HEK293 (cell line): Measurements from ENCODE around the gene TPRN.

ENCODE experiments used
- CTCF ChIA-PET: fragments of 350-600 bp; formaldehyde crosslinking; extraction: SDS; loops from one replicate; lab custom pipeline; 2021; ENCODE audit warnings: antibody characterized with exemption; lab: Yijun Ruan, JAX
- POLR2A ChIA-PET: fragments of 300-600 bp; formaldehyde crosslinking; extraction: SDS; loops from one replicate; lab custom pipeline; 2020; ENCODE audit warnings: antibody characterized with exemption, inconsistent platforms; lab: Yijun Ruan, JAX
- H3K27ac ChIP-seq: fragments of 200-500 bp; sonication (Bioruptor generic); 2 replicates; pipeline ENCODE4 v1.5.1; 2014; ENCODE audit warnings: low read depth, low read length, control low read depth, inconsistent platforms; ENCODE audit errors: extremely low read depth
- H3K36me3 ChIP-seq, 2 experiments: fragments of 200-500 bp in 1 of 2; sonication (Bioruptor generic) in 1 of 2; 1 replicate in 1 of 2; 2 replicates in 1 of 2; pipeline ENCODE4 v1.5.1; 2014 to 2017; ENCODE audit warnings: inconsistent platforms in 2 of 2, low read length in 2 of 2; ENCODE audit not compliant: control insufficient read depth in 2 of 2, insufficient read depth in 1 of 2
- H3K4me1 ChIP-seq: fragments of 200-500 bp; sonication (Bioruptor generic); 2 replicates; pipeline ENCODE4 v1.5.1; 2014; ENCODE audit warnings: mild to moderate bottlenecking, low read length, inconsistent platforms; ENCODE audit not compliant: control insufficient read depth, insufficient read depth
- H3K4me3 ChIP-seq: 2 replicates; pipeline ENCODE4 v1.5.1; 2011; ENCODE audit warnings: low read depth, mild to moderate bottlenecking, control low read depth, low read length, moderate library complexity
- H3K9me3 ChIP-seq: fragments of 200-500 bp; sonication (Bioruptor generic); 2 replicates; pipeline ENCODE4 v1.5.1; 2014; ENCODE audit warnings: low read depth, low read length, inconsistent platforms; ENCODE audit not compliant: control insufficient read depth, insufficient read depth
- BCL6B ChIP-seq: fragments of 450-650 bp; formaldehyde crosslinking; IDR thresholded peaks from 2 replicates; pipeline ENCODE4 v1.5.1; 2017; ENCODE audit warnings: missing biosample characterization, missing genetic modification characterization
- KLF8 ChIP-seq: fragments of 450-650 bp; formaldehyde crosslinking; IDR thresholded peaks from 2 replicates; pipeline ENCODE4 v1.5.1; 2016; ENCODE audit warnings: missing biosample characterization, missing genetic modification characterization
- KLF9 ChIP-seq: fragments of 450-650 bp; formaldehyde crosslinking; IDR thresholded peaks from 2 replicates; pipeline ENCODE4 v1.5.1; 2016; ENCODE audit warnings: missing biosample characterization, missing genetic modification characterization, low read depth
- MEIS1 ChIP-seq: sonication (generic); formaldehyde crosslinking; IDR thresholded peaks from 2 replicates; pipeline ENCODE4 v1.8.1; 2022; ENCODE audit warnings: missing genetic modification reagents, mild to moderate bottlenecking, borderline replicate concordance
- PRDM10 ChIP-seq: fragments of 450-650 bp; formaldehyde crosslinking; IDR thresholded peaks from 2 replicates; pipeline ENCODE4 v1.5.1; 2016; ENCODE audit warnings: missing biosample characterization, missing genetic modification characterization
- SP2 ChIP-seq: fragments of 450-650 bp; formaldehyde crosslinking; IDR thresholded peaks from 2 replicates; pipeline ENCODE4 v1.5.1; 2016; ENCODE audit warnings: missing biosample characterization, missing genetic modification characterization
- SP3 ChIP-seq: fragments of 450-650 bp; formaldehyde crosslinking; IDR thresholded peaks from 2 replicates; pipeline ENCODE4 v1.5.1; 2016; ENCODE audit warnings: missing biosample characterization, missing genetic modification characterization
- ZFHX2 ChIP-seq: fragments of 450-650 bp; formaldehyde crosslinking; conservative IDR thresholded peaks from 2 replicates; pipeline ENCODE4 v1.5.1; 2016; ENCODE audit warnings: missing biosample characterization, missing genetic modification characterization
- ZNF175 ChIP-seq: fragments of 450-650 bp; formaldehyde crosslinking; IDR thresholded peaks from 2 replicates; pipeline ENCODE4 v1.5.1; 2016; ENCODE audit warnings: missing biosample characterization, missing genetic modification characterization
- ZNF18 ChIP-seq: fragments of 450-650 bp; formaldehyde crosslinking; IDR thresholded peaks from 2 replicates; pipeline ENCODE4 v1.5.1; 2016; ENCODE audit warnings: missing biosample characterization, missing genetic modification characterization
- ZNF398 ChIP-seq: fragments of 450-650 bp; formaldehyde crosslinking; IDR thresholded peaks from 2 replicates; pipeline ENCODE4 v1.5.1; 2017; ENCODE audit warnings: missing biosample characterization, missing genetic modification characterization
- ZNF549 ChIP-seq: fragments of 450-650 bp; IDR thresholded peaks from 2 replicates; pipeline ENCODE4 v1.5.1; 2018; ENCODE audit warnings: missing biosample characterization, missing genetic modification characterization, mild to moderate bottlenecking, inconsistent platforms, moderate library complexity
- ZNF558 ChIP-seq: fragments of 450-650 bp; formaldehyde crosslinking; IDR thresholded peaks from 2 replicates; pipeline ENCODE4 v1.5.1; 2016; ENCODE audit warnings: missing biosample characterization, missing genetic modification characterization
- ZNF600 ChIP-seq: fragments of 450-650 bp; formaldehyde crosslinking; IDR thresholded peaks from 2 replicates; pipeline ENCODE4 v1.5.1; 2016; ENCODE audit warnings: missing biosample characterization, missing genetic modification characterization
- ZNF677 ChIP-seq: fragments of 450-650 bp; IDR thresholded peaks from 2 replicates; pipeline ENCODE4 v1.5.0; 2018; ENCODE audit warnings: missing biosample characterization, mild to moderate bottlenecking, missing genetic modification characterization, moderate library complexity

Gene TPRN

DNA sequence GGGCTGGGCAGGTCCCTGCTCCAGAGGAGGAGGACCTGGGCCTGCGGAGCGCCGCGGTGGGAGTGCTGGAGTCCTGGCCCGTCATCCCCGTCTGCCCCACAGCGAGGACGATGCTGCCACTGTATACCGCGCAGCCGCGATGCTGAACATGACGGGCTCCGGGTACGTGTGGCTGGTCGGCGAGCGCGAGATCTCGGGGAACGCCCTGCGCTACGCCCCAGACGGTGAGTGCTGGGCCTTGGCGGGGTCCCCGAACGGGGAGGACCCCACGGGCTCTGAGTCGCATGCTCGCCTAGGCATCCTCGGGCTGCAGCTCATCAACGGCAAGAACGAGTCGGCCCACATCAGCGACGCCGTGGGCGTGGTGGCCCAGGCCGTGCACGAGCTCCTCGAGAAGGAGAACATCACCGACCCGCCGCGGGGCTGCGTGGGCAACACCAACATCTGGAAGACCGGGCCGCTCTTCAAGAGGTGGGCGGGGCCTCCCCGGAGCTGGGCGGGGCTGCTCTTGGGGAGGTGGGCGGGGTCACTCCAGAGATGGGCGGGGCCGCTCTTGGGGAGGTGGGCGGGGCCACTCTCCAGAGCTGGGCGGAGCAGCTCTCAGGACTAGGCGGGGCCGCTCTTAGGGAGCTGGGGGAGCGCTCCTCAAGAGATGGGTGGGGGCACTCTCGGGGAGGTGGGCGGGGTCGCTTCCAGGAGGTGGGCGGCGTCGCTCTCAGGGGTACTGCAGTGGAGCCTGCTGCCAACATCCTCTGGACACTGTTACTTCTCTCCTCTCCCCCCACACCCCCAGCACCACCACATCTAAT, 43.8 kb downstream of the TPRN start (continued):
- TF ChIP-seq ZNF398 (tag by site-specific recombination) (peak; percentile 30; the same call in 1 of the 2 replicates), KLF8 (tag by site-specific recombination) (peak; percentile 86; the same call in 1 of the 2 replicates), SP3 (tag by site-specific recombination) (peak; percentile 73), KLF9 (tag by site-specific recombination) (peak; percentile 96), BCL6B (no peak), ZFHX2 (peak; percentile 85), SP2 (peak; percentile 64), PRDM10 (tag by site-specific recombination) (peak; percentile 75), ZNF600 (tag by site-specific recombination) (0 out of 2 replicates have a peak, but pooled peaks have one; percentile 10), ZNF549 (tag by site-specific recombination) (no peak)

DNA sequence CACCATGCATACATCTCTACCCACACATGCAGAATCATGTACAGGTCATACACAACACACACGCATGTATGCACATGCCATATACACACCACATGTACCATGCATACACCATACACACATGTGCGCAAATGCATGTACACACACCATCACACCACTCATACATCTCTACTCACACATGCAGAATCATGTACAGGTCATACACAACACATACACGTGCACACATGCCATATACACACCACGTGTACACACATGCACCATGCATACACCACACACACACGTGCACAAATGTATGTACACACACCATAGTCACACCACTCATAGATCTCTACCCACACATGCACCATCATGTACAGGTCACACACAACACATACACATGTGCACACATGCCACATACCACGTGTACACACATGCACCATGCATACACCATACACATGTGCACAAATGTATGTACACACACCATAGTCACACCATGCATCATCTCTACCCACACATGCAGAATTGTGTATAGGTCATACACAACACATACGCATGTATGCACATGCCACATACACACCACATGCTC, 47.6 kb downstream of the TPRN start:
- TF ChIP-seq ZNF175 (no peak), ZNF677 (tag by site-specific recombination) (no peak), ZNF558 (tag by site-specific recombination) (no peak), MEIS1 (no peak), ZNF18 (tag by site-specific recombination) (peak; percentile 95)
- H3K27ac ChIP-seq = no peak overlapping the region
- ChIA-PET CTCF (interaction anchor here (0.6 kb wide), 1 partner anchor 25 kb away, joined by 6 read pairs; no protein-coding TSS in a partner anchor), POLR2A (interaction anchor here (1.8 to 3.1 kb wide), 3 partner anchors 23 to 48 kb away, joined by 7 to 52 read pairs (median 8); partner anchors contain the start of gene TPRN)
- no peaks in the 10 kb centered on the region for H3K9me3 ChIP-seq
- H3K4me3 ChIP-seq = no peak overlapping the region
- H3K36me3 ChIP-seq = no peaks in the 10 kb centered on the region
- no peaks in the 10 kb centered on the region for H3K4me1 ChIP-seq
